Trophoblast cell (in vitro differentiated cells and primary cell): Measurements from ENCODE around the gene CD6.
A peak's percentile ranks its signal among the peaks of the same experiment; 100 is the strongest.

Experiments
- DNase-seq, 2 donors: peaks; one replicate each; pipeline ENCODE4 v3.0.0-alpha.2; 2016
- H2AFZ ChIP-seq: 2 replicates; pipeline ENCODE4 v1.6.1; 2013; ENCODE audit warnings: low read length, moderate library complexity, mild to moderate bottlenecking; ENCODE audit not compliant: insufficient read depth, poor library complexity
- H2AK5ac ChIP-seq: 2 replicates; pipeline ENCODE4 v1.6.1; 2013; ENCODE audit warnings: mild to moderate bottlenecking, low read length
- H2BK120ac ChIP-seq: 2 replicates; pipeline ENCODE4 v1.6.1; 2013; ENCODE audit warnings: low read length, mild to moderate bottlenecking, moderate library complexity; ENCODE audit not compliant: insufficient read depth, poor library complexity
- H2BK12ac ChIP-seq: 2 replicates; pipeline ENCODE4 v1.6.1; 2013; ENCODE audit warnings: mild to moderate bottlenecking, low read length, moderate library complexity
- H2BK5ac ChIP-seq: 2 replicates; pipeline ENCODE4 v1.6.1; 2013; ENCODE audit warnings: low read length, low read depth, moderate library complexity, mild to moderate bottlenecking; ENCODE audit not compliant: poor library complexity
- H3K14ac ChIP-seq: 2 replicates; pipeline ENCODE4 v1.6.1; 2013; ENCODE audit warnings: mild to moderate bottlenecking, low read length
- H3K18ac ChIP-seq: 2 replicates; pipeline ENCODE4 v1.6.1; 2013; ENCODE audit warnings: mild to moderate bottlenecking, low read length
- H3K23ac ChIP-seq: 2 replicates; pipeline ENCODE4 v1.6.1; 2013; ENCODE audit warnings: low read length
- H3K27ac ChIP-seq: 2 replicates; pipeline ENCODE4 v1.5.1; 2013; ENCODE audit warnings: low read depth, mild to moderate bottlenecking, inconsistent platforms, low read length, moderate library complexity
- H3K27me3 ChIP-seq: 2 replicates; pipeline ENCODE4 v1.6.1; 2013; ENCODE audit warnings: inconsistent platforms, mild to moderate bottlenecking, low read length, moderate library complexity; ENCODE audit not compliant: insufficient read depth
- H3K36me3 ChIP-seq, 2 experiments: 1 replicate in 1 of 2; 2 replicates in 1 of 2; pipeline ENCODE4 v1.6.1; 2013; ENCODE audit warnings: low read length in 2 of 2, mild to moderate bottlenecking in 2 of 2, moderate library complexity in 1 of 2; ENCODE audit not compliant: insufficient read depth in 2 of 2, control insufficient read depth in 1 of 2
- H3K4ac ChIP-seq: 2 replicates; pipeline ENCODE4 v1.6.1; 2013; ENCODE audit warnings: low read depth, mild to moderate bottlenecking, low read length, moderate library complexity
- H3K4me1 ChIP-seq, 2 experiments: 1 replicate in 1 of 2; 2 replicates in 1 of 2; pipeline ENCODE4 v1.6.1; 2013; ENCODE audit warnings: low read length in 2 of 2, mild to moderate bottlenecking in 2 of 2, moderate library complexity in 1 of 2; ENCODE audit not compliant: insufficient read depth in 2 of 2, control insufficient read depth in 1 of 2
- H3K4me2 ChIP-seq: 2 replicates; pipeline ENCODE4 v1.6.1; 2013; ENCODE audit warnings: inconsistent platforms, mild to moderate bottlenecking, low read length, moderate library complexity
- H3K4me3 ChIP-seq: 2 replicates; pipeline ENCODE4 v1.5.1; 2013; ENCODE audit warnings: mild to moderate bottlenecking, low read depth, low read length, inconsistent platforms
- H3K79me1 ChIP-seq: one replicate; pipeline ENCODE4 v1.6.1; 2013; ENCODE audit warnings: low read length
- H3K79me2 ChIP-seq: 2 replicates; pipeline ENCODE4 v1.6.1; 2013; ENCODE audit warnings: low read length, mild to moderate bottlenecking; ENCODE audit not compliant: control insufficient read depth, insufficient read depth, poor library complexity
- H3K9ac ChIP-seq: 2 replicates; pipeline ENCODE4 v1.6.1; 2013; ENCODE audit warnings: mild to moderate bottlenecking, low read length
- H3K9me3 ChIP-seq: 2 replicates; pipeline ENCODE4 v1.6.1; 2013; ENCODE audit warnings: low read depth, mild to moderate bottlenecking, control low read depth, inconsistent platforms, low read length; ENCODE audit not compliant: insufficient read depth
- H4K12ac ChIP-seq: 2 replicates; pipeline ENCODE4 v1.6.1; 2013; ENCODE audit warnings: low read depth, mild to moderate bottlenecking, low read length, moderate library complexity
- H4K8ac ChIP-seq: 2 replicates; pipeline ENCODE4 v1.6.1; 2013; ENCODE audit warnings: low read depth, mild to moderate bottlenecking, low read length, moderate library complexity
- H4K91ac ChIP-seq: one replicate; pipeline ENCODE4 v1.6.1; 2013; ENCODE audit warnings: low read depth, mild to moderate bottlenecking, low read length, moderate library complexity
- WGBS: extraction: QIAGEN DNeasy Blood & Tissue Kit; methylation state at CpG from one replicate; pipeline ENCODE4 v1.1.7; 2013; ENCODE audit warnings: missing lambda C conversion rate; ENCODE audit not compliant: insufficient read length, insufficient coverage; ENCODE audit errors: extremely low coverage; 5-methylcytosine and 5-hydroxymethylcytosine counted together

CD6 gene

GRCh38 chr11:60947700-60948099 is 23.8 kb upstream of the CD6 start:
- H3K79me1 ChIP-seq, result peaks cover 8% of the 10 kb centered on the region
- no peak overlapping the region for H2AK5ac ChIP-seq
- H3K9me3 ChIP-seq, result peaks cover 3% of the 10 kb centered on the region
- H2AFZ ChIP-seq, result no peak overlapping the region
- H3K27me3 ChIP-seq, result peaks cover 13% of the 10 kb centered on the region
- H3K23ac ChIP-seq, result no peak overlapping the region
- no peak overlapping the region for H4K8ac ChIP-seq
- H3K79me2 ChIP-seq, result no peaks in the 10 kb centered on the region
- no CpG with 5 or more reads among the region's 2 CpGs for WGBS
- no peak overlapping the region for H3K4ac ChIP-seq
- no peak overlapping the region for H2BK120ac ChIP-seq
- H3K4me2 ChIP-seq, result no peak overlapping the region
- no peak overlapping the region for H3K14ac ChIP-seq
- H3K4me3 ChIP-seq, result no peak overlapping the region
- no peaks in the 10 kb centered on the region for H3K36me3 ChIP-seq
- no peak for DNase-seq
- H2BK12ac ChIP-seq, result no peak overlapping the region
- H3K18ac ChIP-seq, result no peak overlapping the region
- no peak overlapping the region for H4K91ac ChIP-seq
- H3K27ac ChIP-seq, result no peak overlapping the region
- no peak overlapping the region for H4K12ac ChIP-seq
- peaks cover 15 to 19% of the 10 kb centered on the region in 2 experiments for H3K4me1 ChIP-seq
- no peak overlapping the region for H3K9ac ChIP-seq
- H2BK5ac ChIP-seq, result no peak overlapping the region

- no peak overlapping the region for H4K91ac ChIP-seq
- no peak for DNase-seq
- no peak overlapping the region for H4K12ac ChIP-seq
- H3K18ac ChIP-seq, result no peak overlapping the region
- H3K4me3 ChIP-seq, result no peak overlapping the region
- no peak overlapping the region for H2BK5ac ChIP-seq
- no peaks in the 10 kb centered on the region for H3K36me3 ChIP-seq
- WGBS, result no CpG with 5 or more reads among the region's 5 CpGs
- H3K9me3 ChIP-seq, result peaks cover 3% of the 10 kb centered on the region
- no peak overlapping the region for H3K14ac ChIP-seq
- H3K79me1 ChIP-seq, result peaks cover 7% of the 10 kb centered on the region
- H2BK120ac ChIP-seq, result no peak overlapping the region
- H3K4me1 ChIP-seq, result peaks cover 12 to 16% of the 10 kb centered on the region in 2 experiments
- no peak overlapping the region for H2BK12ac ChIP-seq
- no peak overlapping the region for H2AFZ ChIP-seq
- no peaks in the 10 kb centered on the region for H3K79me2 ChIP-seq
- H3K4ac ChIP-seq, result no peak overlapping the region
- peaks cover 13% of the 10 kb centered on the region for H3K27me3 ChIP-seq
- no peak overlapping the region for H4K8ac ChIP-seq
- no peak overlapping the region for H3K23ac ChIP-seq
- H3K4me2 ChIP-seq, result no peak overlapping the region
- H2AK5ac ChIP-seq, result no peak overlapping the region
- no peak overlapping the region for H3K9ac ChIP-seq
- no peak overlapping the region for H3K27ac ChIP-seq
These were observed 23.2 kb upstream of the CD6 start for GRCh38 chr11:60948250-60948649.

GRCh38 chr11:60950024-60950423 is 21.5 kb upstream of the CD6 start:
- H3K4me2 ChIP-seq, result no peak overlapping the region
- H2BK120ac ChIP-seq, result no peak overlapping the region
- H3K79me2 ChIP-seq, result no peaks in the 10 kb centered on the region
- no peak overlapping the region for H3K27ac ChIP-seq
- H2BK5ac ChIP-seq, result no peak overlapping the region
- H3K4ac ChIP-seq, result no peak overlapping the region
- H4K12ac ChIP-seq, result no peak overlapping the region
- no peak overlapping the region for H3K4me3 ChIP-seq
- no peak overlapping the region for H4K8ac ChIP-seq
- H3K18ac ChIP-seq, result no peak overlapping the region
- no peak overlapping the region for H3K23ac ChIP-seq
- H3K9me3 ChIP-seq, result peaks cover 3% of the 10 kb centered on the region
- no peak overlapping the region for H3K9ac ChIP-seq
- no peaks in the 10 kb centered on the region for H3K36me3 ChIP-seq
- no peak overlapping the region for H2AK5ac ChIP-seq
- peaks cover 13% of the 10 kb centered on the region for H3K27me3 ChIP-seq
- H3K4me1 ChIP-seq, result peaks cover 8 to 13% of the 10 kb centered on the region in 2 experiments
- WGBS, result no CpG with 5 or more reads among the region's 6 CpGs
- no peak overlapping the region for H4K91ac ChIP-seq
- peaks cover 3% of the 10 kb centered on the region for H3K79me1 ChIP-seq
- DNase-seq, result peak in 1 of 2 donors; percentile 56
- H3K14ac ChIP-seq, result no peak overlapping the region
- H2BK12ac ChIP-seq, result no peak overlapping the region
- H2AFZ ChIP-seq, result no peak overlapping the region

- Histone ChIP-seq H3K4me1 (peaks cover 8 to 13% of the 10 kb centered on the region in 2 experiments), H3K27ac (no peak overlapping the region), H3K9me3 (peaks cover 3% of the 10 kb centered on the region), H3K79me1 (peaks cover 3% of the 10 kb centered on the region), H3K36me3 (no peaks in the 10 kb centered on the region), H3K4me2 (peak overlapping the region; percentile 55), H2BK12ac (no peak overlapping the region), H3K23ac (no peak overlapping the region), H3K79me2 (no peaks in the 10 kb centered on the region), H3K4me3 (peak overlapping the region; percentile 50), H3K9ac (no peak overlapping the region), H2AFZ (peak overlapping the region; percentile 69), H3K14ac (no peak overlapping the region), H4K12ac (no peak overlapping the region), H3K4ac (no peak overlapping the region), H2AK5ac (no peak overlapping the region), H2BK120ac (no peak overlapping the region), H3K18ac (no peak overlapping the region), H3K27me3 (peaks cover 13% of the 10 kb centered on the region), H4K8ac (no peak overlapping the region), H4K91ac (no peak overlapping the region), H2BK5ac (no peak overlapping the region)
- no peak for DNase-seq
- no CpG with 5 or more reads among the region's 86 CpGs for WGBS
These were observed 20.4 kb upstream of the CD6 start for GRCh38 chr11:60950933-60951605.
